Urothelium cell line (cell line): ENCODE results near the gene ATP6V1B1.
A peak's percentile ranks its signal among the peaks of the same experiment; 100 is the strongest.

Experiments used
- DNase-seq: peaks from one replicate; pipeline ENCODE4 v3.0.0; 2011; ENCODE audit warnings: low spot score, mixed read lengths
- FAIRE-seq: peaks from 2 replicates; lab custom pipeline; 2011; peaks lifted over from hg19 to GRCh38; lab: Jason Lieb, UNC

ATP6V1B1 gene

GRCh38 chr2:70935468-70936164 is at the start of gene ATP6V1B1:
TSS of gene ATP6V1B1 (plus strand) at chr2:70935900. CDS start at chr2:70935955, 55 bp downstream.
- FAIRE-seq (no peak), DNase-seq (no peak)

DNA sequence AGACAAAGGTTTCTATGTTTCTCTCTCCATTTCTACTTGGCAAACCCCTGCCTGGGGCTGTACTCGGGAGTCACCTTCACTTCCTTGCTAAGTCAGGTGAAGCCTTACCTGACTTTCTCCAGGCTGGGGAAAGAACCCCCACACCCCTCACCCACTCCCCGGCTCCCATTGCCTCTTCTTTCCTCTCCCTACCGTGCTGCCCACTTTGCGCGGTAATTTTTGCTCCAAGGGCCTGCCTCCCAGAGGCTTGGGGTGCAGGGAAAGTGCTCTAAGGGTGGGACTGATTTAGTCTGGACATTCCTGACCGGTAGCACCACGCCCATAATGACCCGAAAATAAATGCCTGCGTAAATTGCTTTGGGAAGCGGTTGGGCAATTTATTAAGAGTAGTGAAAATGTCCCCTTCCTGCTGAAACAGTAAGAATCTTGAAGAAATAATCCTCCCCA is 49.1 kb upstream of the ATP6V1B1 start:
- DNase-seq (no peak), FAIRE-seq (no peak)

GRCh38 chr2:70887208-70887549 is 48.5 kb upstream of the ATP6V1B1 start:
- DNase-seq (no peak), FAIRE-seq (no peak)

- FAIRE-seq (no peak), DNase-seq (peak; percentile 78)
Observed at GRCh38 chr2:70887550-70888246, 48.0 kb upstream of the ATP6V1B1 start.

GRCh38 chr2:70888366-70888922 is 47.3 kb upstream of the ATP6V1B1 start:
- no peak for DNase-seq
- FAIRE-seq, result no peak

GRCh38 chr2:70888923-70889715 is 46.6 kb upstream of the ATP6V1B1 start:
- DNase-seq (no peak), FAIRE-seq (no peak)

GRCh38 chr2:70889716-70890037 is 46.0 kb upstream of the ATP6V1B1 start:
- FAIRE-seq, result no peak
- no peak for DNase-seq

DNA sequence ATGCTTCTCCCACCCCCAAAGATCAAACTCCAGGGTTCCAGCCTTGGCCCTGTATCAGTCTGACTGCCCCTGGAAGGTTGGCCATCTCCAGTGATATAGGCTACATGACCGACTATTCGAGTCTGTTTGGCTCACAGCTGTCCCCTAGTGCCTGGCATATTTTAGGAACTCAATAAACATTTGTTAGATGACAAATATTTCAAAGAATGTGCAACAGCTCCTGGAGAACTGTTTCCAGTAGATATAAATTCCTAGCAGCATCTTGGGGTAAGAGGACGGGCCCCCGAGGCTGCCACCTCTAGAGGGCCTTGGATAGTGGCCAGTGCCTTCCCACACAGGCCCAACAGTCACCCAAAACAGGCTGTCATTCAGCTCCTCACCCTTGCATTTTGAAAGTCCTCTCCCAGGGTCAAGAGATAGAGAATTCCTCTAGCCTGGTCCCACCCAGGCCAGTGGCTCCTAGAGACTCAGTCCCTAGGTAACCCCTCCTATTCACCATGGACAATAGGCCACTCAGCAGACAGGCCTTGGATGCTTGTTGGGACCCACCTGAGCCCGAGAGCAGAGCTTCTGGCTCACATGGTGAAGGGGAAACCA is 45.1 kb upstream of the ATP6V1B1 start:
- DNase-seq, result peak; percentile 29
- FAIRE-seq, result no peak

- no peak for FAIRE-seq
- no peak for DNase-seq
Observed at GRCh38 chr2:70891572-70892357, 43.9 kb upstream of the ATP6V1B1 start.

- FAIRE-seq, result no peak
- no peak for DNase-seq
Observed at GRCh38 chr2:70892750-70893149, 43.0 kb upstream of the ATP6V1B1 start.

GRCh38 chr2:70893186-70893585 is 42.5 kb upstream of the ATP6V1B1 start:
- DNase-seq, result no peak
- FAIRE-seq, result no peak

GRCh38 chr2:70894765-70895164 is 40.9 kb upstream of the ATP6V1B1 start:
- FAIRE-seq (no peak), DNase-seq (no peak)

DNA sequence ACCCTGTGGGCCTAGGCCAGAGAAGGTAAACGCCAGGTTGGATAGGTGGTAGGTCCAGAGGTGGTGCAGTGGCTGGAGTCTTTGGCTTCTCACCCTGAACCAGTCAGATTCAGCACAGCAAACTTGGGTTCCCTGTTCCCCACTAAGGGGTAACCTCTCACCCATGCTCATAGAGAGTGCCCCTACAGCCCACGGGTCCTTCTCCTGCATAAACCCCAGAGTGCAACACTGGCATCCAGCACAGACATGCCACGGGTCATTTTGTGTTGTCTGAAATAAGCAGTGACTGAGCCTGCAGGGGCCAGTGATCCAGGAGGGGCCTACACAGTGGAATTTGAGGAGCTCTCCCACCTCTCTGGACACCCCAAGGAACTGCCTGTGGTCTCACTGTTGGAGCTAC is 40.5 kb upstream of the ATP6V1B1 start:
- no peak for FAIRE-seq
- DNase-seq, result no peak

DNA sequence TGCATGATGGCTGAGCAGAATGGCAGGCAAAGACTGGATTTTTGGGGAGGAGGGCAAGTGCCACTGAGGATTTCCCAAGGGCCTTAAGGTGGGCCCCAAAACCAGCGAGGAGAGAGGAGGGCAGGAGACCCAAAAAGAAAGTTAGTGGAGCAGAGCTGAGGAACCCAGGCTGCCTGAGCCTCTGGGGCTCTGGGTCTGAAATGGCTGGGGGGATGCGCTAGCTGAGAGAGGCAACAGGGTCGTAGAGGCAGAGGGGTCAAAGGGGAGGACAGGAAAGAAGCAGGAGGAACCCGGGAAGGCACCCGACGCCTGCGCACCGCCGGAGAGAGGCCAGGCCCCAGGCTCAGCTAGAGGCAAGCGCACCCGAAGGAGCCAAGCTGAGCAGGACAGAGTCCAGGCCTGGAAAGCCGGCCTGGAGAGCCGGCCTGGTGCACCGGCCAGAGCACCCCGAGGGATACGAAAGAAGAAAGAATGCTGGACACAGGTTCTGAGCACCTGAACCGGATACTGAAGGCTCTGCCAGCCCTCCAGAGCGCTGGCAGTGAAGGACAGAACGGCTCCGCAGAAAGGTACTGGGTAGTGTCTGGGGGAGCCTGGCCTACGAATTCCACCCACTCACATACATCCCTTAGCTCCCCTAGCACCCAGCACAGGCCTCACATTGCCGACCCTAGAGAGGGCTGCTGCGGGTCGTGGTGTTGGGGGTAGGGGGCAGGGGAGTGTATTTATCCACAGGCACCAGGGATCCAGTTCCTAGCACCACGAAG is 39.5 kb upstream of the ATP6V1B1 start:
- FAIRE-seq, result no peak
- no peak for DNase-seq

GRCh38 chr2:70896765-70897202 is 38.9 kb upstream of the ATP6V1B1 start:
- DNase-seq (no peak), FAIRE-seq (no peak)

GRCh38 chr2:70897203-70897976 is 38.3 kb upstream of the ATP6V1B1 start:
- FAIRE-seq, result no peak
- no peak for DNase-seq

- DNase-seq (no peak), FAIRE-seq (no peak)
Observed at GRCh38 chr2:70897977-70898226, 37.8 kb upstream of the ATP6V1B1 start.

GRCh38 chr2:70898363-70899240 is 37.1 kb upstream of the ATP6V1B1 start:
- DNase-seq, result no peak
- no peak for FAIRE-seq
